ENCODE results near the gene DYDC2. TPM values are rescaled to one million over a fixed set of nuclear protein-coding genes. Genes with fewer than 3 reads are reported as not detected.

Gene DYDC2
- total RNA-seq, 1 donor, result not detected

DNA sequence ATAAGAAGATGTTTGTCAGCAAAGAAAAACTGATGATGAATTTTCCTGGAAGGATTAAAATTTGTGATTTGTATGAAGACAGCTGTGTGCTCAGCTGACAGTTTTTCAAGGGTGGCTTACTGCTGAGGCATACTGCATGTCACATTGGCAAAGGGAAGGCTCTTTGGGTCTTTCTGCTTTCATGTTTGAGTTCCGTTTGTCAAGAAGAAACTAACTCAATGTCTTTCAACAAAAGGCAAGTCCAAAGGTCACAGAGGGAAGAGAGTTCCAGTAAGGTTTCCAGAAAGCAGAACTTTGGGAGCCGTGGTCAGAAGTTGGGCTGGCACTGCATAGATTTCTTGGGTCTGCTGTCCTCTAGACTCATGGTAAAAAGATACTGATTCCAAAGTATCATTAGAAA, 16.9 kb downstream of the DYDC2 start:
- Histone ChIP-seq H3K4me1 (ENCODE audit: insufficient read depth, low read length) (no peaks in the 10 kb centered on the region), H3K9me3 (ENCODE audit: low read depth, low read length) (no peaks in the 10 kb centered on the region), H2AFZ (ENCODE audit: low read length) (no peak overlapping the region), H3K4me3 (ENCODE audit: insufficient read depth, low read length) (no peak overlapping the region), H3K27ac (ENCODE audit: low read depth, low read length) (no peak overlapping the region), H3K4me2 (ENCODE audit: insufficient read depth, low read length) (no peak overlapping the region), H3K36me3 (ENCODE audit: insufficient read depth, low read length) (no peaks in the 10 kb centered on the region), H3K27me3 (ENCODE audit: insufficient read depth, low read length) (peaks cover 4% of the 10 kb centered on the region), H3K79me2 (ENCODE audit: insufficient read depth, low read length) (no peaks in the 10 kb centered on the region), H4K20me1 (ENCODE audit: insufficient read depth, low read length) (no peaks in the 10 kb centered on the region)
- DNase-seq (ENCODE audit: insufficient read length, low spot score, missing footprints), result no peak
- TF ChIP-seq, protein P1, sequence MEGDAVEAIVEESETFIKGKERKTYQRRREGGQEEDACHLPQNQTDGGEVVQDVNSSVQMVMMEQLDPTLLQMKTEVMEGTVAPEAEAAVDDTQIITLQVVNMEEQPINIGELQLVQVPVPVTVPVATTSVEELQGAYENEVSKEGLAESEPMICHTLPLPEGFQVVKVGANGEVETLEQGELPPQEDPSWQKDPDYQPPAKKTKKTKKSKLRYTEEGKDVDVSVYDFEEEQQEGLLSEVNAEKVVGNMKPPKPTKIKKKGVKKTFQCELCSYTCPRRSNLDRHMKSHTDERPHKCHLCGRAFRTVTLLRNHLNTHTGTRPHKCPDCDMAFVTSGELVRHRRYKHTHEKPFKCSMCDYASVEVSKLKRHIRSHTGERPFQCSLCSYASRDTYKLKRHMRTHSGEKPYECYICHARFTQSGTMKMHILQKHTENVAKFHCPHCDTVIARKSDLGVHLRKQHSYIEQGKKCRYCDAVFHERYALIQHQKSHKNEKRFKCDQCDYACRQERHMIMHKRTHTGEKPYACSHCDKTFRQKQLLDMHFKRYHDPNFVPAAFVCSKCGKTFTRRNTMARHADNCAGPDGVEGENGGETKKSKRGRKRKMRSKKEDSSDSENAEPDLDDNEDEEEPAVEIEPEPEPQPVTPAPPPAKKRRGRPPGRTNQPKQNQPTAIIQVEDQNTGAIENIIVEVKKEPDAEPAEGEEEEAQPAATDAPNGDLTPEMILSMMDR (IDR thresholded peaks at IDR 0.05; ENCODE audit: extremely low read depth, low read depth, low read length), result no peak

DNA sequence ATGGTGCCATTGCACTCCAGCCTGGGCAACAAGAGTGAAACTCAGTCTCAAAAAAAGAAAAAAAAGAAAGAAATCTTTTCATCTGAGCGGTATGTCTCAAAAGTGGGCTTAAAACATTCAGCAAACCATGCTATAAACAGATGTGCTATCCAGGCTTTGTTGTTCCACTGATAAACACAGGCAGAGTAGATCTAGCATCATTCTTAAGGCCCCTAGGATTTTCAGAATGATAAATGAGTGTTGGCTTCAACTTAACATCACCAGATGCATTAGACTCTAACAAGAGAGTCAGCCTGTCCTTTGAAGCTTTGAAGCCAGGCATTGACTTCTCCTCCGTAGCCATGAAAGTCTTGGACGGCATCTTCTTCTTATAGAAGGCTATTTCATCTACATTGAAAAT, 23.1 kb downstream of the DYDC2 start:
- H3K4me1 ChIP-seq (ENCODE audit: insufficient read depth, low read length), result no peaks in the 10 kb centered on the region
- H3K79me2 ChIP-seq (ENCODE audit: insufficient read depth, low read length), result no peaks in the 10 kb centered on the region
- H3K27me3 ChIP-seq (ENCODE audit: insufficient read depth, low read length), result peaks cover 6% of the 10 kb centered on the region
- no peaks in the 10 kb centered on the region for H3K9me3 ChIP-seq (ENCODE audit: low read depth, low read length)
- H3K4me3 ChIP-seq (ENCODE audit: insufficient read depth, low read length), result no peak overlapping the region
- no peak overlapping the region for H3K27ac ChIP-seq (ENCODE audit: low read depth, low read length)
- H4K20me1 ChIP-seq (ENCODE audit: insufficient read depth, low read length), result no peaks in the 10 kb centered on the region
- H3K4me2 ChIP-seq (ENCODE audit: insufficient read depth, low read length), result no peak overlapping the region
- H2AFZ ChIP-seq (ENCODE audit: low read length), result no peak overlapping the region
- H3K36me3 ChIP-seq (ENCODE audit: insufficient read depth, low read length), result no peaks in the 10 kb centered on the region
- no peak for DNase-seq (ENCODE audit: insufficient read length, low spot score, missing footprints)
- TF ChIP-seq, protein P1 (IDR thresholded peaks at IDR 0.05; ENCODE audit: extremely low read depth, low read depth, low read length), result no peak

DNA sequence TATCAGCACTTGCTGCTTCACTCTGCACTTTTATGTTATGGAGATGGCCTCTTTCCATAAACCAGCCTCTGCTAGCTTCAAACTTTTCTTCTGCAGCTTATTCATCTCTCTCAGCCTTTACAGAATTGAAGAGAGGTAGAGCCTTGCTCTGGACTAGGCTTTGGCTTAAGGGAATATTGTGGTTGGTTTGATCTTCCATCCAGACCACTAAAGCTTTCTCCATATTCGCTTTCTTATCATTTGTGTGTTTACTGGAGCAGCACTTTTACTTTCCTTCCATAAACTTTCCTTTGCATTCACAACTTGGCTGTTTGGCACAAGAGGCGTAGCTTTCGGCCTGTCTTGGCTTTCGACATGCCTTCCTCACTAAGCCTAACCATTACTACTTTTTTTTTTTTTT, 23.6 kb downstream of the DYDC2 start:
- Histone ChIP-seq H3K79me2 (ENCODE audit: insufficient read depth, low read length) (no peaks in the 10 kb centered on the region), H3K27me3 (ENCODE audit: insufficient read depth, low read length) (peaks cover 6% of the 10 kb centered on the region), H3K9me3 (ENCODE audit: low read depth, low read length) (no peaks in the 10 kb centered on the region), H3K27ac (ENCODE audit: low read depth, low read length) (no peak overlapping the region), H2AFZ (ENCODE audit: low read length) (no peak overlapping the region), H3K4me2 (ENCODE audit: insufficient read depth, low read length) (no peak overlapping the region), H3K4me3 (ENCODE audit: insufficient read depth, low read length) (no peak overlapping the region), H4K20me1 (ENCODE audit: insufficient read depth, low read length) (no peaks in the 10 kb centered on the region), H3K36me3 (ENCODE audit: insufficient read depth, low read length) (no peaks in the 10 kb centered on the region), H3K4me1 (ENCODE audit: insufficient read depth, low read length) (no peaks in the 10 kb centered on the region)
- TF ChIP-seq, protein P1 (IDR thresholded peaks at IDR 0.05; ENCODE audit: extremely low read depth, low read depth, low read length), result no peak
- DNase-seq (ENCODE audit: insufficient read length, low spot score, missing footprints), result no peak

DNA sequence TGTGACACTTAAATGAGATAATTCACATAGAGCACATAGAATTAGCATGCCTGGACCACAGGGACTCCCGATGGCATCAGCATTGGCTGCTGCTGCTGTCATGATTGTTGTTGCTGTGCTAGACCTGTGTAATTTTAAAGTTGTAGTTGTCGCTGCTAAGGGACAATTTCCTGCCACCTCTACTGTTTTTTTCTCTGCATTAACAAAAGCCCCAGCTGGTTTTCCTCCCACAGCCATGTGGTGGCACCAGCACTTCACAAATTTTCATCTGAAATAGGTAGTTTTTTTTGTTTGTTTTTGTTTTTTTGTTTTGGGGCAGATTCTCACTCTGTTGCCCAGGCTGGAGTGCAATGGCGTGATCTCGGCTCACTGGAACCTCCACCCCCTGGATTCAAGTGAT, 26.4 kb downstream of the DYDC2 start:
- Histone ChIP-seq H2AFZ (ENCODE audit: low read length) (no peak overlapping the region), H3K4me3 (ENCODE audit: insufficient read depth, low read length) (no peak overlapping the region), H4K20me1 (ENCODE audit: insufficient read depth, low read length) (no peaks in the 10 kb centered on the region), H3K4me1 (ENCODE audit: insufficient read depth, low read length) (no peaks in the 10 kb centered on the region), H3K36me3 (ENCODE audit: insufficient read depth, low read length) (no peaks in the 10 kb centered on the region), H3K79me2 (ENCODE audit: insufficient read depth, low read length) (no peaks in the 10 kb centered on the region), H3K9me3 (ENCODE audit: low read depth, low read length) (no peaks in the 10 kb centered on the region), H3K27ac (ENCODE audit: low read depth, low read length) (no peak overlapping the region), H3K27me3 (ENCODE audit: insufficient read depth, low read length) (peaks cover 2% of the 10 kb centered on the region), H3K4me2 (ENCODE audit: insufficient read depth, low read length) (no peak overlapping the region)
- TF ChIP-seq, protein P1 (IDR thresholded peaks at IDR 0.05; ENCODE audit: extremely low read depth, low read depth, low read length), result peak; percentile 57
- DNase-seq (ENCODE audit: insufficient read length, low spot score, missing footprints), result no peak
